ENCODE results near the gene ZNF771. TPM values are rescaled to one million over a fixed set of nuclear protein-coding genes. Genes with fewer than 3 reads are reported as not detected.

Gene ZNF771
- total and polyA plus RNA-seq, 2 experiments from 2014 or later, result 10.8 to 12.0 TPM

GRCh38 chr16:30457743-30458560, 50.5 kb downstream of the ZNF771 start:
- Mint-ChIP-seq H3K4me3 (no peak overlapping the region), H3K27me3 (ENCODE audit: insufficient read depth, low read depth, poor library complexity) (peaks cover 10% of the 10 kb centered on the region), H3K36me3 (ENCODE audit: low read depth) (no peaks in the 10 kb centered on the region), H3K9me3 (no peaks in the 10 kb centered on the region; the same call in 2 of the 3 replicates), H3K4me1 (0 out of 3 replicates have a peak, but pooled peaks cover 5% of the 10 kb centered on the region), H3K27ac (no peak overlapping the region)
- H3K79me2 ChIP-seq (replicated peaks; ENCODE audit: insufficient read depth), result no peaks in the 10 kb centered on the region
- H3K36me3 ChIP-seq (ENCODE audit: insufficient read depth), result no peaks in the 10 kb centered on the region
- no peak for ATAC-seq
- no peaks in the 10 kb centered on the region for H3K9me2 ChIP-seq (ENCODE audit: insufficient read depth)
- H2AFZ ChIP-seq, result no peak overlapping the region; the same call in 1 of the 2 replicates
- no peaks in the 10 kb centered on the region for H3K4me1 ChIP-seq (ENCODE audit: insufficient read depth)
- no peaks in the 10 kb centered on the region for H3F3A ChIP-seq (replicated peaks; ENCODE audit: low read depth)
- TF ChIP-seq EZH2phosphoT487 (IDR thresholded peaks at IDR 0.05; ENCODE audit: unreplicated experiment) (no peak), ETS1 (IDR thresholded peaks at IDR 0.05) (no peak)
- H3K27me3 ChIP-seq (ENCODE audit: insufficient read depth), result no peaks in the 10 kb centered on the region
- no peak for DNase-seq (ENCODE audit: low spot score)
- no peak overlapping the region for H3K4me2 ChIP-seq
- H3K27ac ChIP-seq (ENCODE audit: low read depth), result no peak overlapping the region
- H4K20me1 ChIP-seq (replicated peaks; ENCODE audit: insufficient read depth), result no peaks in the 10 kb centered on the region
- no peak overlapping the region for H3K4me3 ChIP-seq

GRCh38 chr16:30458561-30459394, 51.4 kb downstream of the ZNF771 start:
- H3K27ac Mint-ChIP-seq, result no peak overlapping the region
- H3K4me3 Mint-ChIP-seq, result no peak overlapping the region
- 0 out of 3 replicates have a peak, but pooled peaks cover 5% of the 10 kb centered on the region for H3K4me1 Mint-ChIP-seq
- Histone ChIP-seq H3K27me3 (ENCODE audit: insufficient read depth) (no peaks in the 10 kb centered on the region), H3K79me2 (replicated peaks; ENCODE audit: insufficient read depth) (no peaks in the 10 kb centered on the region), H2AFZ (peak overlapping the region; percentile 69), H3K36me3 (ENCODE audit: insufficient read depth) (no peaks in the 10 kb centered on the region), H4K20me1 (replicated peaks; ENCODE audit: insufficient read depth) (no peaks in the 10 kb centered on the region), H3K4me3 (no peak overlapping the region), H3K27ac (ENCODE audit: low read depth) (no peak overlapping the region), H3K4me2 (no peak overlapping the region), H3K9me2 (ENCODE audit: insufficient read depth) (no peaks in the 10 kb centered on the region), H3F3A (replicated peaks; ENCODE audit: low read depth) (no peaks in the 10 kb centered on the region), H3K4me1 (ENCODE audit: insufficient read depth) (no peaks in the 10 kb centered on the region)
- ATAC-seq, result peak; percentile 44; the same call in 2 of the 3 replicates
- no peaks in the 10 kb centered on the region for H3K36me3 Mint-ChIP-seq (ENCODE audit: low read depth)
- DNase-seq (ENCODE audit: low spot score), result no peak
- no peak for TF ChIP-seq ETS1 (IDR thresholded peaks at IDR 0.05)
- peaks cover 10% of the 10 kb centered on the region for H3K27me3 Mint-ChIP-seq (ENCODE audit: insufficient read depth, low read depth, poor library complexity)
- H3K9me3 Mint-ChIP-seq, result no peaks in the 10 kb centered on the region; the same call in 2 of the 3 replicates

- H3K27ac Mint-ChIP-seq, result no peak overlapping the region
- Histone ChIP-seq H3K36me3 (ENCODE audit: insufficient read depth) (no peaks in the 10 kb centered on the region), H3K4me3 (no peak overlapping the region), H3K4me1 (ENCODE audit: insufficient read depth) (no peaks in the 10 kb centered on the region), H3K4me2 (no peak overlapping the region), H3K9me2 (ENCODE audit: insufficient read depth) (no peaks in the 10 kb centered on the region), H3K27me3 (ENCODE audit: insufficient read depth) (no peaks in the 10 kb centered on the region), H3F3A (replicated peaks; ENCODE audit: low read depth) (no peaks in the 10 kb centered on the region), H3K79me2 (replicated peaks; ENCODE audit: insufficient read depth) (no peaks in the 10 kb centered on the region), H4K20me1 (replicated peaks; ENCODE audit: insufficient read depth) (no peaks in the 10 kb centered on the region), H2AFZ (peak overlapping the region; percentile 69), H3K27ac (ENCODE audit: low read depth) (no peak overlapping the region)
- no peak overlapping the region for H3K4me3 Mint-ChIP-seq
- no peaks in the 10 kb centered on the region for H3K4me1 Mint-ChIP-seq
- DNase-seq (ENCODE audit: low spot score) (no peak), ATAC-seq (no peak)
- no peaks in the 10 kb centered on the region for H3K36me3 Mint-ChIP-seq (ENCODE audit: low read depth)
- H3K9me3 Mint-ChIP-seq, result no peaks in the 10 kb centered on the region; the same call in 2 of the 3 replicates
- peaks cover 7% of the 10 kb centered on the region for H3K27me3 Mint-ChIP-seq (ENCODE audit: insufficient read depth, low read depth, poor library complexity)
- TF ChIP-seq ZNF331 (CRISPR knock-in tag; IDR thresholded peaks at IDR 0.05; ENCODE audit: low read depth) (no peak), REST (IDR thresholded peaks at IDR 0.05; ENCODE audit: unreplicated experiment) (no peak), EZH2phosphoT487 (IDR thresholded peaks at IDR 0.05; ENCODE audit: unreplicated experiment) (no peak), STAT1 (IDR thresholded peaks at IDR 0.05; ENCODE audit: unreplicated experiment) (no peak), ETS1 (IDR thresholded peaks at IDR 0.05) (no peak), JUNB (IDR thresholded peaks at IDR 0.05; ENCODE audit: unreplicated experiment) (no peak)
These were observed 52.0 kb downstream of the ZNF771 start for GRCh38 chr16:30459456-30459855.
